ENCODE measurements around the gene IFT81.

IFT81 gene

DNA sequence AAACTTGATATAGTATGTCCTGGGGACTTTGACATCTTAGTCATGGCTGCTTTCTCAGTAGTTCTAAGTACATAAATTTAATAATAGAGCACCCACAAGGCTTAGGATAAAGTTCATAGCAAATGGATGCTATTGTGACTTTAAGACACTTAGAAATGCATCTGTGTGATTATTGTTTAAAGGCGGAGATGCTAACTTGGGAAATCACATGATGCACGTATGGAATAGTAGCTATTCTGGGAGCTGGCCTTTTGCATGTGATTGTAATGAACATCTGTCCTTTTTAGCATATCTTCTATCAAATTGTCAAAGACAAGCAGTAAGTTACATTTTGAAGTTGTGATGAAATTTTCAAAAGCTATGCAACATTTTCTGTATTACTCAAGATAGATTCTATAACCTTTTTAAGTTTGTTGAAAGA, 110.2 kb downstream of the IFT81 start:
- no peaks in the 10 kb centered on the region for H3K27me3 ChIP-seq (ENCODE audit: insufficient read depth, low read length)
- H3K9me3 ChIP-seq (ENCODE audit: low read length), result no peaks in the 10 kb centered on the region
- no peak overlapping the region for H2AFZ ChIP-seq (ENCODE audit: low read depth, low read length)
- H3K4me3 ChIP-seq (ENCODE audit: low read length), result no peak overlapping the region
- H3K4me1 ChIP-seq (ENCODE audit: insufficient read depth, low read length), result peaks cover 13% of the 10 kb centered on the region
- H3K36me3 ChIP-seq (ENCODE audit: insufficient read depth, low read length), result no peaks in the 10 kb centered on the region

DNA sequence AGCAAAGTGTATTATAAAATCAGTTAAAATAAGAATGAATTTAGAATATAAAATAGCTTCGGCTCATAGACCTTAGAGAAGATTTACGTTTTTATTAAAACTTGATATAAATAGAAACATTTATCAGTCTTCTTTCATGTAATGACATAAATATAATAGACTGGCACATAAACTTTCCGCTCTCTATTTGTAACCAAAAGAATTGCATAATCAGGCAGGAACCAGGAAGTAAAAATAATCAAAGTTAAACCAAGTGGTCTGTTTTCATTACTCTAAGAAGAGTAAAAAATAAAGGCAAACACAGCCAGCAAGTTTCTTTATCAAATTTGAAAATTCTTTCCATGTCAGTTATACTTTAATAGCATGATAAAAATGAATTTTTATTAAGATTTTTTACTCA, 110.6 kb downstream of the IFT81 start:
- Histone ChIP-seq H3K9me3 (ENCODE audit: low read length) (no peaks in the 10 kb centered on the region), H3K4me3 (ENCODE audit: low read length) (no peak overlapping the region), H3K36me3 (ENCODE audit: insufficient read depth, low read length) (no peaks in the 10 kb centered on the region), H3K4me1 (ENCODE audit: insufficient read depth, low read length) (peaks cover 13% of the 10 kb centered on the region), H2AFZ (ENCODE audit: low read depth, low read length) (no peak overlapping the region), H3K27me3 (ENCODE audit: insufficient read depth, low read length) (no peaks in the 10 kb centered on the region)

DNA sequence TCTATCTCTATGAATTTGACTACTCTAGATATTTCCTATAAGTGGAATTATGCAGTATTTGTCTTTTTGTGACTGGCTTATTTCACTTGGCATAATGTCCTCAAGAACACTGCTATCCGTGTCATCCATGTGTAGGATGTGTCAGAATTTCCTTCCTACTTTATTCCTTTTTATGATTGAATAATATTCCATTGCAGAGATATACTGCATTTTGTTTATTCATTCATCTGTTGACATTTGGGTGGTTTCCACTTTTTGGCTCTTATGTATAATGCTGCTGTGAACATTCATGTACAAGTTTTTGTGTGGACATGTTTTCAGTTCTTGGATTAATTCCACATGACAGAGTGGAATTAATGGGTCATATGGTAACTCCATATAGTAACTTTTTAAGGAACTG, 111.2 kb downstream of the IFT81 start:
- Histone ChIP-seq H2AFZ (ENCODE audit: low read depth, low read length) (no peak overlapping the region), H3K36me3 (ENCODE audit: insufficient read depth, low read length) (no peaks in the 10 kb centered on the region), H3K27me3 (ENCODE audit: insufficient read depth, low read length) (no peaks in the 10 kb centered on the region), H3K9me3 (ENCODE audit: low read length) (no peaks in the 10 kb centered on the region), H3K4me3 (ENCODE audit: low read length) (no peak overlapping the region), H3K4me1 (ENCODE audit: insufficient read depth, low read length) (peaks cover 13% of the 10 kb centered on the region)

DNA sequence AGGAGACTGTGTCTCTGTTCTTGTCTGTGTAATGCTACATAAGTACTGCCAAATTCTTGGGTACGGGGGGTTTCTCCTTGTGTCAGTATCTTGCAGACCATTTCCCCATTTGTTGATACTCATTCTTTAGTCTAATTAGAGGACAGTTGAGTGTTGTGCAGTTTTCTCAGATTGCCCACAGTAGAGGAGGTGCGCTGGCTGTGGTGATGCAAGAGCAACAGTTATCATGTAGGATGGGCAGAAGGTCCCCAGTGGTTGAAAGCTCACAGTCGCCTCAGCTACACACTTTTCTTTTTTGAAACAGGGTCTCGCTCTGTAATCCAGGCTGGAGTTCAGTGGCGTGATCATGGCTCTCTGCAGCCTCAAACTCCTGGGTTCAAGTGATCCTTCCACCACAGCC, 119.1 kb downstream of the IFT81 start:
- no peak overlapping the region for H2AFZ ChIP-seq (ENCODE audit: low read depth, low read length)
- peaks cover 21% of the 10 kb centered on the region for H3K36me3 ChIP-seq (ENCODE audit: insufficient read depth, low read length)
- no peaks in the 10 kb centered on the region for H3K27me3 ChIP-seq (ENCODE audit: insufficient read depth, low read length)
- H3K9me3 ChIP-seq (ENCODE audit: low read length), result peaks cover 5% of the 10 kb centered on the region
- H3K4me1 ChIP-seq (ENCODE audit: insufficient read depth, low read length), result no peaks in the 10 kb centered on the region
- no peak overlapping the region for H3K4me3 ChIP-seq (ENCODE audit: low read length)

DNA sequence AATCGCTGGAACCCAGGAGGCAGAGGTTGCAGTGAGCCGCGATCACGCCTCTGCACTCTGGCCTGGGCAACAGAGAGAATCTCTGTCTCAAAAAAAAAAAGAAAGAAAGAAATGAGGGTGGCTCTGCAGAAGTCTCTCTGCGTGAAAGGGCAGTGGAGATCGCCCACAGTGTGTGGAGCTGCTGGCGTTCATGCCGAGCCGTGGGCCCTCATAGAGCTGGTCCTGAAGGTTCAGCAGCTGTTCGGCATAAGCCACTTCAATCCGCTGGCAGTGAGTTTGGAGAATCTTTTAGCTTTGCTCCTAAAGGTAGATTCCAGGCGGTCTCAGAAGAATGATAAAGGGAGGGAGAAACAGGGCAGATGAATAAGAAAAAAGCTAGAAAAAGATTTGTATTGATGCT, 120.2 kb downstream of the IFT81 start:
- Histone ChIP-seq H3K4me3 (ENCODE audit: low read length) (no peak overlapping the region), H3K27me3 (ENCODE audit: insufficient read depth, low read length) (no peaks in the 10 kb centered on the region), H2AFZ (ENCODE audit: low read depth, low read length) (no peak overlapping the region), H3K4me1 (ENCODE audit: insufficient read depth, low read length) (no peaks in the 10 kb centered on the region), H3K36me3 (ENCODE audit: insufficient read depth, low read length) (peaks cover 23% of the 10 kb centered on the region), H3K9me3 (ENCODE audit: low read length) (peaks cover 5% of the 10 kb centered on the region)

DNA sequence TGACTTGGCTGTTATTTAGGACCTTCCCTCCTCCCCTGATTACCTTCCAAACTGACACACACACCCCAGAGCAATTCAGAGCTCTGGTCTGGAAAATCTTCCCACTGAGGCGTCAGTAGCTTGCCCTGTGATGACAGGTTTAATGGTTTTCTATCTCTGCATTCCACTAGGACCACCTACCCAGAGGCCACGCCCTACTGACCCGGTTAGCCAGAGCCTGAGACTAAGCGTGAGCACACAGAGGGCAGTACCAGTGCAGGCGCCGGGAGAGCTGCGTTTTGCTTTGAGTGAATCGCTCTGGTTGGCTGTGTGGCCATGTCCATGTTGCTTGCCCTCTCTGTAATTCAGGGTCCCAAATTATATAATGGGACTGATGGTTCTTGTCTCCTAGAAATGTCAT, 120.7 kb downstream of the IFT81 start:
- H3K4me1 ChIP-seq (ENCODE audit: insufficient read depth, low read length), result no peaks in the 10 kb centered on the region
- peaks cover 26% of the 10 kb centered on the region for H3K36me3 ChIP-seq (ENCODE audit: insufficient read depth, low read length)
- no peak overlapping the region for H3K4me3 ChIP-seq (ENCODE audit: low read length)
- H3K9me3 ChIP-seq (ENCODE audit: low read length), result peaks cover 5% of the 10 kb centered on the region
- no peaks in the 10 kb centered on the region for H3K27me3 ChIP-seq (ENCODE audit: insufficient read depth, low read length)
- H2AFZ ChIP-seq (ENCODE audit: low read depth, low read length), result no peak overlapping the region

DNA sequence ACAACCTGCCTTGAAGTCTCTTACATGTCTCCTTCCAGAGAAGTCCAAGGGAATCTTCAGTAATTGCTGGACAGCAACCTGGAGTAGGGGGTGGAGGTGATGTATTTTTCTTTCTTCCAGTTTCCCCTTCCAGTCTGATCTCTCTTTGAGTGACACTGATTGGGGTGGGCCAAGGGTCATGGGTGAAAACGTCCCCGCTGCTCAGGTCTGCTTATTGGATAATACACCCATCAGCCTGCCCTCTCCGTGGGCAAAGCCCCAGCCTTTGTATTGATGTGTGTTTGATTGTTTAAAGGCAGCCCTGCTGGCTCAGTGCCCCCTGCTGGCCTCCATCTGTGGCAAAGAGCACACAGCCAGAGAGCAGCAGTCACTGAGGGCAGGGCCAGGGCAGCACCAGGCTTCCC, 121.2 kb downstream of the IFT81 start:
- no peaks in the 10 kb centered on the region for H3K27me3 ChIP-seq (ENCODE audit: insufficient read depth, low read length)
- peaks cover 26% of the 10 kb centered on the region for H3K36me3 ChIP-seq (ENCODE audit: insufficient read depth, low read length)
- no peak overlapping the region for H3K4me3 ChIP-seq (ENCODE audit: low read length)
- no peaks in the 10 kb centered on the region for H3K4me1 ChIP-seq (ENCODE audit: insufficient read depth, low read length)
- peaks cover 5% of the 10 kb centered on the region for H3K9me3 ChIP-seq (ENCODE audit: low read length)
- H2AFZ ChIP-seq (ENCODE audit: low read depth, low read length), result no peak overlapping the region

DNA sequence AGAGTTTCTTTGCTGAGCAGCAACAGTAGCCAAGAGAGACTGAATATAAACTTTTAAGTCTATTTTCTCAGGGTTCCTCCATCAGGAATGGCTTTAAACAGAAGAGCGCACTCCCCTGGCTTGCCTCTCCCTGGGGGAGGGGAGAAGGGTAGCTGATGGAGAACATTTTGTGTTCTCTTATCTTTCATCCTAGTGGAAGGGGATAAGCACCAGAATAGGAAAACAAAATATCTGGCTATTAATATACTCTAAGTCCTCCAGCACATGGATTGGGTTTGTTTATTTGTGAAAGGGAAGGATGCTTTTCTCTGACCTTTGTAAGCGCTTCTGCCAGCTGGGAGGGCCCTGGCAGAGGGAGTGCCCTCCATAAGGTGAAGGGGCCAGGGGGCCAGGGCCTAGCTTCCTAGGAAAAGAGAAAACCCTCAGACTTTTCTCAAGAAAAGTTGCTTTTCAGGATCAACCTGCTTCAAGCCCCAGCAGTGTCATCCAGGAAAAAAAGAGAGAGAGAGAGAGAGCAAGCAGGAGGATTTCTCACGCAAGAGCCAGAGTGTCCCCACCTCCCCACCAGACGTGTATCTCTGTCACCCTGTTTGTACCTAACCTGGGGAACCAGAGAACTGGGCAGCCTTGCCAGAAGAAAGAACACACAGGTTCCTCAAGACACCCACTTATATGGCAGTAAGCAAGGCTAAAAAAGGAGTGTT, 122.6 kb downstream of the IFT81 start:
- Histone ChIP-seq H3K36me3 (ENCODE audit: insufficient read depth, low read length) (peaks cover 26% of the 10 kb centered on the region), H3K27me3 (ENCODE audit: insufficient read depth, low read length) (no peaks in the 10 kb centered on the region), H3K9me3 (ENCODE audit: low read length) (peaks cover 5% of the 10 kb centered on the region), H3K4me3 (ENCODE audit: low read length) (no peak overlapping the region), H2AFZ (ENCODE audit: low read depth, low read length) (no peak overlapping the region), H3K4me1 (ENCODE audit: insufficient read depth, low read length) (no peaks in the 10 kb centered on the region)

DNA sequence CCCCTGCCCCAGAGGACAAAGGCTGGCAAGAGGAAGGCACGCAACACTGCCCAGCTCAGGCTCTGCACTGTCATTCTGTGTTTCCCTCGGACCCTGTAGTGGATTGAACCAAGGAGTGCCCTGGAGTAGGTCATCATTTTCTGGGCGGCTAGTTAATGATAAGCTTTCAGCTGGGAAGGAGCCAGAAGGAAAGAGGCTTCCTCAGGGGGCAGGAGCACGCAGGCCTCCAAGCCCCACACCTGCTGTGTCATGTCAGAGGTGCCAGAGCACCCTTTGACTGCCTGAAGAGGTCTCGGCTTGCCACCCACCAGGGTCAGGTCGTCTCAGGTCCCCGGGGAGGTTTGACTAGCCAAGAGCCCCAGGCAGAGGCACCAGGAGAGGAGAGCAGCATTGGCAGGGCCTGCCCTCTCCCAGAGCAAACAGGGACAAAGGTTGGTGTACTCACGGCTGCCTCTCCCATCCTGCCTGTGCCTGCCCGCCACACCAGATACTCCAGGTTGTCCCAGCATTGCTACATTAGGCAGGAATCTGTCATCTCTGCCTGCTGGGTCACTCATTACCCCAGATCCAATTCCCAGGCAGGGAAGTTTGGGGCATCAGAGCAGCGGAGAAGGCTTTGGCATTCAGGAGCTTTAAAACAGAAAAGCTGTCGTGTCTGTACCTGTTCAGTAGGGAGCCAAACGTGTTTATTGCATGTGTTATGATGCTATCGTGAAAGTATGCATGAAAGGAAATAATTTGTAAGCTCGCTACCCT, 123.4 kb downstream of the IFT81 start:
- Histone ChIP-seq H3K4me1 (ENCODE audit: insufficient read depth, low read length) (no peaks in the 10 kb centered on the region), H3K36me3 (ENCODE audit: insufficient read depth, low read length) (peaks cover 24% of the 10 kb centered on the region), H3K9me3 (ENCODE audit: low read length) (peaks cover 5% of the 10 kb centered on the region), H3K4me3 (ENCODE audit: low read length) (no peak overlapping the region), H3K27me3 (ENCODE audit: insufficient read depth, low read length) (no peaks in the 10 kb centered on the region), H2AFZ (ENCODE audit: low read depth, low read length) (no peak overlapping the region)

DNA sequence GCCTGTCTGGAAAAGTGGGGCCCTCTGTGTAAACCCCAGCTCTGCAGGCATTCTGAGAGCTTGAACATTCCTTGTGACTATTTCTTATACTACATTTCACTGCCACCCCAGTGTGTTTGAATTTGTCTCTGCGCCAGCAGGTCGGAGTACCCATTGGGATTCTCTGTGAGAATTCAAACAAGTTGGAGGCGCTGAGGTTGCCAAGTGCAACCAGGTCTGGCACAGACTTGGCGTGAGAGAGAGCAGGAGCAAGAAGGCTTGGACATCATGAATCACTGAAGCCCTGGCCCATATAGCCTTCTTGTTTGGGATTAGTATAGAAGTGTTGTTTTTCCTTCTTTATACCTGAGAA, 123.9 kb downstream of the IFT81 start:
- Histone ChIP-seq H2AFZ (ENCODE audit: low read depth, low read length) (no peak overlapping the region), H3K4me1 (ENCODE audit: insufficient read depth, low read length) (peaks cover 1% of the 10 kb centered on the region), H3K4me3 (ENCODE audit: low read length) (no peak overlapping the region), H3K9me3 (ENCODE audit: low read length) (peaks cover 5% of the 10 kb centered on the region), H3K27me3 (ENCODE audit: insufficient read depth, low read length) (no peaks in the 10 kb centered on the region), H3K36me3 (ENCODE audit: insufficient read depth, low read length) (peaks cover 23% of the 10 kb centered on the region)

DNA sequence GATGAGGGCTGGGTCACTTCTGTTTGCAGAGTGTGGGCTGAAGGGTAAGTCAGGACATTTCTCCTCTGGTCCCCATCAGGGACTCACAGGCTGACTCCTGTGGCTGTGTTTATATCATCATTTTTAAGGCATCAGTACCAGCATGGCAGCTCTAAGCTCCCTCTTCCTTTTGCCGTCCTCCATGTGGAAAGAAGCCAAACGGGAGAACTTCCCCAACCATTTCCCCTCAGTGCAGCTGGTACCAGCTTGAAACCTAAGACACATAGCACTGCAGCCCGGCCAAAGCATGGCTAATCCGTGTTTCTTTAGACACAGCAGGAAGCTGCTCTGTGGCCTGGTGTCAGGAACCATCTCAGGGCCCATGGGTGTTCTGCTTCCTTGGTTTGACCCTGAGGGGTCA, 124.9 kb downstream of the IFT81 start:
- H3K4me3 ChIP-seq (ENCODE audit: low read length), result no peak overlapping the region
- no peak overlapping the region for H2AFZ ChIP-seq (ENCODE audit: low read depth, low read length)
- peaks cover 19% of the 10 kb centered on the region for H3K36me3 ChIP-seq (ENCODE audit: insufficient read depth, low read length)
- H3K4me1 ChIP-seq (ENCODE audit: insufficient read depth, low read length), result peaks cover 3% of the 10 kb centered on the region
- peaks cover 3% of the 10 kb centered on the region for H3K9me3 ChIP-seq (ENCODE audit: low read length)
- no peaks in the 10 kb centered on the region for H3K27me3 ChIP-seq (ENCODE audit: insufficient read depth, low read length)

DNA sequence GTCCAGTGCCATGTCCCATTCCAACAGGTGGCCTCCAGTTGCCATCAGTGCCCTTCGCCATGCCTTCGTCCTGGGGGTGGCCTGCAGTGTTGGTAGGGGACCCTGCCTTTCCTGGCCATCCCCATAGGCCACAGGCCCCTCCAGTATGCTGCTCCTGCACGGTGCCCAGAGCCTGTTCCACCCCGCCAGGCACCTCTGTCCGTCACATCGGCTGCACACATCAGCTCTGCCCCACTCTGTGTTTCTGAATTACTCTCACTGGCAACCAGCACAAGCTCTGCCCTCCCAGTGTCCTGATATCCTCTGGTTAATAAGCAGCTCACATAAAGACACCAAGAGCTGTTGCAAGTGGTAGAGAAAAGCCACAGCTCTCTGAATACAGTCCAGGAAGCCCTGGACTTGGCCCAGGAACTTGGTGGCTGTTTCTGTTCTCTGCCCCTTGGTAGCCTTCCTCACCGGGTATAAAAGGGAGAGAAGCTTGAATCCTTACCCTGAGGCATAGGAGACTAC, 125.6 kb downstream of the IFT81 start:
- H3K9me3 ChIP-seq (ENCODE audit: low read length), result no peaks in the 10 kb centered on the region
- H3K27me3 ChIP-seq (ENCODE audit: insufficient read depth, low read length), result no peaks in the 10 kb centered on the region
- peaks cover 19% of the 10 kb centered on the region for H3K36me3 ChIP-seq (ENCODE audit: insufficient read depth, low read length)
- no peak overlapping the region for H3K4me3 ChIP-seq (ENCODE audit: low read length)
- H2AFZ ChIP-seq (ENCODE audit: low read depth, low read length), result no peak overlapping the region
- H3K4me1 ChIP-seq (ENCODE audit: insufficient read depth, low read length), result peaks cover 3% of the 10 kb centered on the region

DNA sequence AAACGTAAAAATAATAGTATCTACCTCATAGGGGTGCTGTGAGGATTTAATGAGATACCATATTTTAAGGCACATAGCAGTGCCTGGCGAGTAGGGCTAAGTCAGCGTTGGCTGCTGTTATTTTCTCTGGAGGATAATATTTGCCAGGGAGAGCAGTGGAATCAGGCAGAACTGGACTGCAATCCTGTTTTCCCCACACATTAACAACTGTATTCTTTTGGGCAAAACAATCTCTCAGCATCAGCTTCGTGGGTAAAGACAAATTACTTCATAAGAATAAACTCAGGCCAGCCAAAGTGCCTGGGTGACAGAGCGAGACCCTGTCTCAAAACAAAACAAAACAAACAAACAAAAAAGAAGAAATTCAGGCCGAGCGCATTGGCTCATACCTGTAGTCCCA, 127.2 kb downstream of the IFT81 start:
- peaks cover 13% of the 10 kb centered on the region for H3K36me3 ChIP-seq (ENCODE audit: insufficient read depth, low read length)
- no peaks in the 10 kb centered on the region for H3K9me3 ChIP-seq (ENCODE audit: low read length)
- peaks cover 3% of the 10 kb centered on the region for H3K4me1 ChIP-seq (ENCODE audit: insufficient read depth, low read length)
- no peak overlapping the region for H2AFZ ChIP-seq (ENCODE audit: low read depth, low read length)
- H3K27me3 ChIP-seq (ENCODE audit: insufficient read depth, low read length), result no peaks in the 10 kb centered on the region
- no peak overlapping the region for H3K4me3 ChIP-seq (ENCODE audit: low read length)

Data from neuron (in vitro differentiated cells).